ENCODE data around the gene INPP4B. TPM values are rescaled to one million over a fixed set of nuclear protein-coding genes. Genes with fewer than 3 reads are reported as not detected.

Gene INPP4B
- total RNA-seq, 1 experiment from 2014 or later = 0.07 TPM

DNA sequence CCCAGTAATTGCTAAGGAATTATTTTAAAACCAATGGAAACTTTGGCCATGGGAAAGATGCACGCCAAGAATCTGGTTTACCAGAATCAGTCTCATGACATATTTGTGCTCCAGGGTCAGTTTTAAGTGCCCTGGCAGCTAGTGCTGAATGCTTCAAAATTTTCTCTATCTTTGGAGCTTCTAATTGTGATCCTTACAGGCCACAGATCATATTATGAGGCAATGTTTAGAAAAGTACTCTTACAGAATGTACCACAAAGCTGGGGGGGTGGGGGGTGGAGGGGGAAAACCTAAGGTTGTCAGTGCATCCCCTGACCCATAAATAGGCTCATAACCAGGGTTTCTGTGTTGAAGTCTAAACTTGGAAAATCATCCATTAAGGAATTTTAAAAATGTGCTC is 514.5 kb downstream of the INPP4B start:
- no peak overlapping the region for H3K27ac ChIP-seq (ENCODE audit: insufficient read length, low read depth, low read length)
- no peaks in the 10 kb centered on the region for H3K79me1 ChIP-seq (ENCODE audit: insufficient read depth, low read depth, low read length, poor library complexity, severe bottlenecking)
- no peak overlapping the region for H3K4ac ChIP-seq (ENCODE audit: low read depth, low read length)
- H2AFZ ChIP-seq (ENCODE audit: low read length) = no peak overlapping the region
- H3K18ac ChIP-seq (ENCODE audit: insufficient read length, low read depth, low read length) = no peak overlapping the region
- no peak overlapping the region for H3T11ph ChIP-seq (ENCODE audit: low read length)
- H2BK15ac ChIP-seq (ENCODE audit: low read depth, low read length) = no peak overlapping the region
- no peaks in the 10 kb centered on the region for H3K27me3 ChIP-seq (ENCODE audit: insufficient read depth, low read length)
- H2AK5ac ChIP-seq (ENCODE audit: insufficient read length, low read length) = no peak overlapping the region
- Mint-ChIP-seq H3K27me3 (ENCODE audit: low read depth) (no peaks in the 10 kb centered on the region), H3K9me3 (peaks cover 0 to 4% of the 10 kb centered on the region in 2 experiments; a peak in 2 of 5 replicates), H3K36me3 (ENCODE audit: insufficient read depth in 1 of 3, low read depth in 3 of 3) (0 out of 7 replicates have a peak, but pooled peaks cover 0 to 7% (median 0%) of the 10 kb centered on the region in 3 experiments), H3K27ac (no peak overlapping the region), H3K4me3 (no peak overlapping the region), H3K4me1 (no peaks in the 10 kb centered on the region)
- no peak overlapping the region for H2BK120ac ChIP-seq (ENCODE audit: low read depth, low read length, poor library complexity, severe bottlenecking)
- no peak overlapping the region for H4K91ac ChIP-seq (ENCODE audit: insufficient read length, low read depth, low read length)
- no CpG with 5 or more reads among the region's 1 CpG for WGBS (ENCODE audit: extremely low coverage, insufficient read length, low lambda C conversion rate)
- no peaks in the 10 kb centered on the region for H3K4me1 ChIP-seq (ENCODE audit: insufficient read depth, low read length)
- DNase-seq = no peak
- H3K14ac ChIP-seq (ENCODE audit: insufficient read depth, low read length) = no peak overlapping the region
- no peaks in the 10 kb centered on the region for H3K9me3 ChIP-seq (ENCODE audit: control insufficient read depth, low read depth, low read length)
- H3K56ac ChIP-seq (ENCODE audit: insufficient read length, low read depth, low read length) = no peak overlapping the region
- H4K5ac ChIP-seq (ENCODE audit: insufficient read length, low read depth, low read length) = no peak overlapping the region
- H4K8ac ChIP-seq (replicated peaks; ENCODE audit: insufficient read length, low read depth, low read length) = no peak overlapping the region
- H3K23me2 ChIP-seq (ENCODE audit: insufficient read length, low read depth, low read length, poor library complexity, severe bottlenecking) = no peaks in the 10 kb centered on the region
- no peak overlapping the region for H3K23ac ChIP-seq (ENCODE audit: insufficient read length, low read depth, low read length)
- no peaks in the 10 kb centered on the region for H4K20me1 ChIP-seq (ENCODE audit: control insufficient read depth, insufficient read depth, insufficient read length)
- no peak overlapping the region for H3K9ac ChIP-seq (ENCODE audit: extremely low read depth, insufficient read length, low read length)
- H2BK5ac ChIP-seq (ENCODE audit: insufficient read length, low read length) = no peak overlapping the region
- TF ChIP-seq, protein P1, sequence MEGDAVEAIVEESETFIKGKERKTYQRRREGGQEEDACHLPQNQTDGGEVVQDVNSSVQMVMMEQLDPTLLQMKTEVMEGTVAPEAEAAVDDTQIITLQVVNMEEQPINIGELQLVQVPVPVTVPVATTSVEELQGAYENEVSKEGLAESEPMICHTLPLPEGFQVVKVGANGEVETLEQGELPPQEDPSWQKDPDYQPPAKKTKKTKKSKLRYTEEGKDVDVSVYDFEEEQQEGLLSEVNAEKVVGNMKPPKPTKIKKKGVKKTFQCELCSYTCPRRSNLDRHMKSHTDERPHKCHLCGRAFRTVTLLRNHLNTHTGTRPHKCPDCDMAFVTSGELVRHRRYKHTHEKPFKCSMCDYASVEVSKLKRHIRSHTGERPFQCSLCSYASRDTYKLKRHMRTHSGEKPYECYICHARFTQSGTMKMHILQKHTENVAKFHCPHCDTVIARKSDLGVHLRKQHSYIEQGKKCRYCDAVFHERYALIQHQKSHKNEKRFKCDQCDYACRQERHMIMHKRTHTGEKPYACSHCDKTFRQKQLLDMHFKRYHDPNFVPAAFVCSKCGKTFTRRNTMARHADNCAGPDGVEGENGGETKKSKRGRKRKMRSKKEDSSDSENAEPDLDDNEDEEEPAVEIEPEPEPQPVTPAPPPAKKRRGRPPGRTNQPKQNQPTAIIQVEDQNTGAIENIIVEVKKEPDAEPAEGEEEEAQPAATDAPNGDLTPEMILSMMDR (conservative IDR thresholded peaks at IDR 0.05) = no peak
- H3K4me2 ChIP-seq (ENCODE audit: insufficient read depth, insufficient read length, low read length) = no peak overlapping the region
- H3K79me2 ChIP-seq (ENCODE audit: insufficient read depth, low read length) = no peaks in the 10 kb centered on the region
- H2BK20ac ChIP-seq (ENCODE audit: low read depth, low read length, poor library complexity, severe bottlenecking) = no peak overlapping the region
- no peak overlapping the region for H2BK12ac ChIP-seq (ENCODE audit: insufficient read length, low read depth, low read length)

Data from H9 (cell line).